ENCODE data around the gene CHL1.

- no peak for TF ChIP-seq CTCF (IDR thresholded peaks at IDR 0.05; ENCODE audit: low read depth, low read length, poor library complexity, severe bottlenecking)
- TF ChIP-seq EZH2phosphoT487 (IDR thresholded peaks at IDR 0.05; ENCODE audit: borderline replicate concordance, low read length), result no peak
These were observed 136.1 kb downstream of the CHL1 start for GRCh38 chr3:332701-333100.
